DMS79 treated with DMSO at 0.1 percent for 48 hours (cell line): Measurements from ENCODE around the gene TEX26.
"Not testable (repeated sequence)": the region's sequence is repeated elsewhere in the genome, so short reads cannot be mapped to it uniquely, and the experiment has no call there.

ENCODE experiments used
- DNase-seq: peaks from one replicate; lab custom pipeline; 2025; lab: John Stamatoyannopoulos, UW

Gene TEX26

GRCh38 chr13:30918662-30919405, 13.6 kb upstream of the TEX26 start:
- DNase-seq: no peak

- DNase-seq: no peak
Observed at GRCh38 chr13:30920162-30920909, 12.1 kb upstream of the TEX26 start.

GRCh38 chr13:30923418-30923817, 9.0 kb upstream of the TEX26 start:
- DNase-seq: no peak

- no peak for DNase-seq
Observed at GRCh38 chr13:30924721-30925120, 7.7 kb upstream of the TEX26 start.

GRCh38 chr13:30925429-30925828, 7.0 kb upstream of the TEX26 start:
- no peak for DNase-seq

- DNase-seq: no peak
Observed at GRCh38 chr13:30926781-30927180, 5.7 kb upstream of the TEX26 start.

- DNase-seq: not testable (repeated sequence)
Observed at GRCh38 chr13:30927188-30927587, 5.3 kb upstream of the TEX26 start.

- no peak for DNase-seq
Observed at GRCh38 chr13:30927595-30927994, 4.9 kb upstream of the TEX26 start.

GRCh38 chr13:30928978-30929377, 3.5 kb upstream of the TEX26 start:
- no peak for DNase-seq

GRCh38 chr13:30933354-30933670, 856 bp downstream of the TEX26 start:
- no peak for DNase-seq

- DNase-seq: no peak
Observed at GRCh38 chr13:30934381-30934780, 1.9 kb downstream of the TEX26 start.

- no peak for DNase-seq
Observed at GRCh38 chr13:30934803-30935202, 2.3 kb downstream of the TEX26 start.

GRCh38 chr13:30936971-30937370, 4.5 kb downstream of the TEX26 start:
- no peak for DNase-seq

- DNase-seq: no peak
Observed at GRCh38 chr13:30943881-30944280, 11.4 kb downstream of the TEX26 start.

GRCh38 chr13:30957258-30957943, 24.9 kb downstream of the TEX26 start:
- no peak for DNase-seq

GRCh38 chr13:30959678-30960077, 27.2 kb downstream of the TEX26 start:
- no peak for DNase-seq

- DNase-seq: no peak
Observed at GRCh38 chr13:30963791-30964190, 31.3 kb downstream of the TEX26 start.

GRCh38 chr13:30965380-30965779, 32.9 kb downstream of the TEX26 start:
- DNase-seq: no peak

- DNase-seq: no peak
Observed at GRCh38 chr13:30966101-30966500, 33.6 kb downstream of the TEX26 start.

GRCh38 chr13:30968846-30969245, 36.4 kb downstream of the TEX26 start:
- DNase-seq: peak; percentile 19

- DNase-seq: no peak
Observed at GRCh38 chr13:30971575-30971974, 39.1 kb downstream of the TEX26 start.

- DNase-seq: peak; percentile 24
Observed at GRCh38 chr13:30972888-30973377, 40.5 kb downstream of the TEX26 start.

GRCh38 chr13:30974350-30974749, 41.9 kb downstream of the TEX26 start:
- no peak for DNase-seq
